HG03097 (cell line): Measurements from ENCODE around the gene PTK7.
"Not testable (repeated sequence)": the region's sequence is repeated elsewhere in the genome, so short reads cannot be mapped to it uniquely, and the experiment has no call there.

ENCODE experiments used
- ATAC-seq: cut with Tn5 transposase; IDR thresholded peaks from one replicate; pipeline ENCODE4 v1.9.1; 2021; ENCODE audit not compliant: unreplicated experiment, low FRiP score

PTK7 gene

DNA sequence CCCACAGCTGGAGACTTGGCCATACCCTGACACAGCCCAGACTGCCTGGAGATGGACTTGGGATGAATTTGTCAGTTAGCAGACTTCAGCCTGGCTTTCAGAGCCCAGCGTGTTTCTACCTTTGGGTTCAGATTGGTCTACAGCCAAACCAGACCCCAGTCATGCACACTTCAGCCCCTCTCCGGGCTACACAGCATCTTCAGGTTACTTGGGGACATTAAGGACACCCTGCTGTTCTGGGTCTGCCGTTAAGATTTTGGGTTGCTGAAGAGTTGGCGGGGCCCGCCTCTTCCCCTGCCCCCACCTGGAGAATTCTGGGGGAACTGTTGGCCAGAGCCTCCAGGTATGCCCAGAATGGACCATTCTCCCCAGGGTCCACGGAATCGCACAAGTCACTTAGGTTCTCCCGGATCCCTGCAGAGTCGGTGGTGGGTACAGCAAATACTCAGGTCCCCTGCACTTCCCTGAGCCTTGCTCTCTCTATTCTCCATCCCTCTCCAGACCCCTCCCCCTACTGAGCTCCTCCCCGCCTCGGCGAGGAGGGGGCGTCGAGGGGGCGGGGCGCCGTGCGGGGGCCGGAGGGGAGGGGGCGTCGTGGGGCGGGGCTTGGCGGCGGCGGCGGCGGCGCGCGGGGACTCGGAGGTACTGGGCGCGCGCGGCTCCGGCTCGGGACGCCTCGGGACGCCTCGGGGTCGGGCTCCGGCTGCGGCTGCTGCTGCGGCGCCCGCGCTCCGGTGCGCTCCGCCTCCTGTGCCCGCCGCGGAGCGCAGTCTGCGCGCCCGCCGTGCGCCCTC lies at the start of gene PTK7:
PTK7 (plus strand) TSS at position 645 of the 794 bp plus-strand sequence. CDS start 175 bp downstream, outside the sequence.
- ATAC-seq: no peak

GRCh38 chr6:43026365-43026764 lies 49.7 kb upstream of the PTK7 start:
- no peak for ATAC-seq

DNA sequence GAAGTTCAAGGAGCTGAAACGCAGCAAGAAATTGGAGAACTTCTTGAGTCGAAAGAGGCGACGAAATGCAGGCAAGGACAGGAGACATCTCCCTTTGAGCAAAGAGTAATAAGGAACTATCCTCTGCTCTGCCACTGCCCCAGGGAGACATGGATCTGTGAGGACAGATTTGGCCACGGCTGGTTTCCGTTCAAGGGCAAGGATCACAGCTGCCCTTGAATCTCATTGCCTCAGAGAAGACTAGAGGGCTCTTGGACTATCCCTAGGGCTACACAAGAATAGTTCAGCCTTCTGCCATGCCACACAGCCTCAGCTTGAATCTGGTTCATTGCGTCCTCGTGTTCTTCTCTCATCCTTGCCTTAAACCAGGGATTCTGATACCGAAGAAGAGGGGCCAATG lies 47.0 kb upstream of the PTK7 start:
- ATAC-seq: no peak

GRCh38 chr6:43032326-43032725 lies 43.8 kb upstream of the PTK7 start:
- ATAC-seq: no peak

GRCh38 chr6:43033496-43034189 lies 42.5 kb upstream of the PTK7 start:
- no peak for ATAC-seq

DNA sequence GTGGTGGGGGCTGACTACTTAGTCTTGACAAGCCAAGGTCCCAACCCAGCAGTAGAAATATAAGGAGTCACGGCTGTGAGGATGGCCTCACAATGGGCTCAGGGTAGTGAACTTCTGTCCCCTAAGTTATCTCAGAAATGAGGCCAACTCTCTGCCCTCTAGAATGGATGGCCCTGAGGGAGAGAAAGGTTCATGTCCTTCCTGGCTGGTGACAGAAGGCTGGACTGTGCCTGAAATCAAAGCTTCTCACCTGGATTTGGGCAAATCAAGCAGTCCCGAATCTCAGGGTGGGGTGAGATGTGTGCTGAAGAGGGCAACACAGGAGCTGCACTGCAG lies 42.0 kb upstream of the PTK7 start:
- no peak for ATAC-seq

DNA sequence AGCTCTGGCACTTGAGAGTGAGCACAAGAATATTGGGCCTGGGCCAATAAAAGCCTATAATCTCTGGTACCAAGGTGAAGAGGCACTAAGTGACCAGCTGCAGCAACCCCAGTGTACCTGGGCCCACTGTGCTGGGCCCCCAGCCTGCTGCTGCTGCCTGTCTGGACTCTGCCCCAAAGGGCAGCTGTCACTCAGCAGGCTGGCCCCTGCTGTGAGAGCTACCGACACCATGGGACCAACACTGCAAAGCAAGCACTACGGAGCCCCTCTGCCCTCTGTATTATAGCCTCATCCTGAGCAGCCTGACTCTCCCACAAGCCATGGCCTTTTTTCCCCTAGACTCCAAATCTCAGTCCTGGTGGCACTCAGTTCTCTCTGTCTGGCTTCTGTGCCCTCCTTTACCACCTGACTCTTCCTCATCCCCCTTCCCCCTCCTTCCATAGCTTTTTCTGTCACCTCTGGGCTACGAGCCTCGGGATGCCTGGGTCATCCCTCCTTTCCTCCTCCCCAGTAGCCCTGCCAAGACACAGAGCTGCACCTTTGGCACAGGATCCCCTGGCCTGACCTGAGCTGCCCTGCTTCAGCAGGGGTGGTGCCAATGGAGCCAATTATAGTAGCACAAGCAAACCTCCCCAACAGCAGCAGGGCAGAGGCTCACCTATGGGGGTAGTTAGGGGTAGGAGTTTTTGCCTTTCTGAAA lies 40.5 kb upstream of the PTK7 start:
- ATAC-seq: no peak

GRCh38 chr6:43036712-43037111 lies 39.4 kb upstream of the PTK7 start:
- ATAC-seq: no peak

GRCh38 chr6:43037197-43037596 lies 38.9 kb upstream of the PTK7 start:
- no peak for ATAC-seq

GRCh38 chr6:43037706-43038105 lies 38.4 kb upstream of the PTK7 start:
- ATAC-seq: no peak

- no peak for ATAC-seq
Measured at GRCh38 chr6:43038727-43039126, 37.4 kb upstream of the PTK7 start.

GRCh38 chr6:43040542-43041257 lies 35.4 kb upstream of the PTK7 start:
- ATAC-seq: no peak

GRCh38 chr6:43041475-43041874 lies 34.6 kb upstream of the PTK7 start:
- ATAC-seq: not testable (repeated sequence)

DNA sequence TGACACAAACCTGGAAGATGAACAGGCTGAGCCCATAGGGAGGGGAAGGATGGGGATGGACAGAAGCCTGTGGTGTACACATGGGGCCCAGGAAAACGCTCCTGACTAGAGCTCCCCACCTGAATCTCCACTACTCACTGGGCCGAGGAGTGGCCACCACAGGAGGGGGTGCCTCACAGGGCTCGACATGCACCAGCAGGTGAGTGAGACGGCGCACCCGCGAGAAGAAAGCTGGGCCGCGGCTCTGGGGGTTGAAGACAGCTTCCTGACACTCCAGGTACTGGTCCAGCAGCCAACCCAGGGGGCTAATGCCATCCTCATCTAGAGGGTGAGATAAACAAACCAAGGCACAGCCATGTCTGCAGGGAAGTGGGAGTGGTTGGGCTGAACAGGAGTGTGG lies 32.8 kb upstream of the PTK7 start:
- ATAC-seq: no peak

DNA sequence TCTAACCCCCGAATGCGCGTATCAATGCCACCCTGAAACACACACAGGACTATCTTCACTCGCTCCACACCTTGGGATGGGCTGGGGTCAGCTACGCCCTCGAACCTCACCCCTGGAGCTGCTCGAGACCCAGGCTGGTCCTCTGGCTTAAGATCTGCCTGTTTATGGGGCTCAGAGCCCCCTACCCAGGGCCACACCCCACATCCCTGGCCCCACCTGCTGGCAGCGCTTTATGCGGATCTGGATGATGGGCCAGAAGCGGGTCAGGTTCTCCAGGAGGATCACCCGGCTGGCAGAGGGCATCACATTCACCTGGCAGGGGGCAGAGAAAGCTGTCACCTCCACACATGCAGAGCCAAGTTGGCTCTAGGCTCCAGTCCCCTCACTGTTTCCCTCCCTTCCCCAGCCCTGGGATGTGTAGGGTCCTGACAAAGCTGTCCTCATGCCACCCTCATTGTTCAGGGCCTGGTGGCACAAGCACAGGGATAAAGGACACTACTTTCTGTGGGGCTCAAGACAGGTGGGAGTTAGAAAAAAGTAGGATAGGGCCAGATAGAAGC lies 30.7 kb upstream of the PTK7 start:
- ATAC-seq: no peak

- no peak for ATAC-seq
Measured at GRCh38 chr6:43047998-43048397, 28.1 kb upstream of the PTK7 start.

DNA sequence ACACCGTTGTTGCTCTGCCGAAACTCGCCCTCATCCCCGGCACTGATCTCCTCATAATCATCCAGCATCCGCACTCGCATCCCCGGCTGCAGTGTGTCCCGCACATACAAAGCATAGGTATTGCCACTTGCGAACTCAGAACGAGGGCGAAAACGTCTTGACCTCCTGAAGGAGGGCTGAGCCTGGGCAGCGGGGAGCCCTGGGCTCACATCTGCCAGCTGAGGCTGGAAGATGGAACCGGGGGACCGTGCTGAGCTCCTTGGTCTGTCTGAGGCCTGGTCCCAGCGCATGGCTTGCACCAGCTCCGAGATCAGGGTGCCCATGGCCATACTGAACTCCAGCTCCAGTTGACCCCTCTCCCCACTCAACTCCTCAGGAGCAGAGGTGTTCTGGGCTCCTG lies 25.1 kb upstream of the PTK7 start:
- no peak for ATAC-seq

GRCh38 chr6:43052225-43052841 lies 23.8 kb upstream of the PTK7 start:
- ATAC-seq: no peak

DNA sequence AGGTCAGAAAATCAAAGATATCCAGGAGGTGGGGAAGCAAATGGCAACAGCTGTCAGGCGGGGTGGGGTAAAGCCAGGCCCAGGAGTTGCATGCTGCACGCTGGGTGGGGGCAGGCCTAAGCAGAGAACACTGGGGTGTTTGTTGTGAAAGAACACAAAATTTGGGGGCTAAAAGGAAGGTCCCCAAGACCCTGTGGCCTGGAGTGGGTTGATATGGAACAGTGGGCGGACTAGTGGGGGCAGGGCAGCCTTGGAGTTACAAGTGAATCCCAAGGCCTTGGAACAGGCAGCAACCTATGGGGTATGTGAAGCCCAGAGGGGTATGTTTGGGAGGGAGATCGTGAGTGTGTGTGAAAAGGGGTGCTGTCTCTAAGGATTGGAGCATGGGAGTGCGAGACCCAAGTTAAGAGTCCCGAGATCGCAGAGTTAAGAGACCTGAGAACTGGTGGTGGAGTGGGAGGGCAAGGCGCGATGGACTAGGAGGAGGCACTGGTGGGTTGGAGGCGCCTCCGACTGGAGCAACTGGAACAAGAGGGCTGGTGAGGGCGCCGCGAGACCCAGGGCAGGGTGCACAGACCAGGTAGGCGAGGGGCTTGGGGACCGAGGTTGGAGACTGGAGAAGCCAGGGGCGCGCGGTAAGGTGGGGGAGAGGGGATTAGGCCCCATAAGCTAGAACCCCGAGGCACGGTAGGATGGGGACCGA lies 23.1 kb upstream of the PTK7 start:
- ATAC-seq: no peak
